BLaER1 (cell line): ENCODE results near the gene LIMK2.

Source experiments
- H3K27ac ChIP-seq: shearing (Covaris generic); formaldehyde crosslinking; 2 replicates; pipeline ENCODE4 v1.8.1; 2022
- H3K27me3 ChIP-seq: shearing (Covaris generic); formaldehyde crosslinking; 2 replicates; pipeline ENCODE4 v1.8.1; 2022
- H3K36me3 ChIP-seq: shearing (Covaris generic); formaldehyde crosslinking; 2 replicates; pipeline ENCODE4 v1.8.1; 2022
- H3K4me1 ChIP-seq: shearing (Covaris generic); formaldehyde crosslinking; 2 replicates; pipeline ENCODE4 v1.8.1; 2022
- H3K4me2 ChIP-seq: shearing (Covaris generic); formaldehyde crosslinking; 2 replicates; pipeline ENCODE4 v1.8.1; 2022
- H3K4me3 ChIP-seq: shearing (Covaris generic); formaldehyde crosslinking; 2 replicates; pipeline ENCODE4 v1.8.1; 2022
- H3K9ac ChIP-seq: shearing (Covaris generic); formaldehyde crosslinking; 2 replicates; pipeline ENCODE4 v1.8.1; 2022
- H3K9me3 ChIP-seq: shearing (Covaris generic); formaldehyde crosslinking; 2 replicates; pipeline ENCODE4 v1.8.1; 2022
- H4K20me1 ChIP-seq: shearing (Covaris generic); formaldehyde crosslinking; 2 replicates; pipeline ENCODE4 v1.8.1; 2022
- Cebpa-rat ChIP-seq: shearing (Covaris generic); IDR thresholded peaks from 2 replicates; pipeline ENCODE4 v1.8.1; 2022

Gene LIMK2

GRCh38 chr22:31327806-31328543 lies 115.9 kb downstream of the LIMK2 start:
- no peaks in the 10 kb centered on the region for H3K27me3 ChIP-seq
- H3K9me3 ChIP-seq = no peaks in the 10 kb centered on the region
- no peak overlapping the region; the same call in 1 of the 2 replicates for H3K27ac ChIP-seq
- no peak overlapping the region for H3K4me3 ChIP-seq
- peaks cover 81% of the 10 kb centered on the region for H4K20me1 ChIP-seq
- H3K36me3 ChIP-seq = peaks cover 100% of the 10 kb centered on the region
- no peak for TF ChIP-seq Cebpa-rat
- peak overlapping the region; percentile 51 for H3K4me2 ChIP-seq
- H3K4me1 ChIP-seq = peaks cover 60% of the 10 kb centered on the region
- no peak overlapping the region for H3K9ac ChIP-seq

- TF ChIP-seq Cebpa-rat = no peak
- no peaks in the 10 kb centered on the region for H3K27me3 ChIP-seq
- H4K20me1 ChIP-seq = peaks cover 86% of the 10 kb centered on the region
- H3K27ac ChIP-seq = no peak overlapping the region
- no peak overlapping the region for H3K4me3 ChIP-seq
- H3K9me3 ChIP-seq = no peaks in the 10 kb centered on the region
- peaks cover 100% of the 10 kb centered on the region for H3K36me3 ChIP-seq
- no peak overlapping the region for H3K9ac ChIP-seq
- H3K4me2 ChIP-seq = peak overlapping the region; percentile 51; the same call in 1 of the 2 replicates
- peaks cover 66% of the 10 kb centered on the region for H3K4me1 ChIP-seq
These were observed 116.5 kb downstream of the LIMK2 start for GRCh38 chr22:31328544-31328960.

- H3K27me3 ChIP-seq = no peaks in the 10 kb centered on the region
- no peak overlapping the region for H3K9ac ChIP-seq
- no peak overlapping the region for H3K4me3 ChIP-seq
- H4K20me1 ChIP-seq = peaks cover 91% of the 10 kb centered on the region
- no peak overlapping the region for H3K27ac ChIP-seq
- peaks cover 71% of the 10 kb centered on the region for H3K4me1 ChIP-seq
- H3K36me3 ChIP-seq = peaks cover 100% of the 10 kb centered on the region
- no peak overlapping the region; the same call in 1 of the 2 replicates for H3K4me2 ChIP-seq
- H3K9me3 ChIP-seq = no peaks in the 10 kb centered on the region
- TF ChIP-seq Cebpa-rat = no peak
These were observed 116.9 kb downstream of the LIMK2 start for GRCh38 chr22:31329029-31329428.
